ENCODE results near the gene RAB1A.

GRCh38 chr2:65146078-65146477 is 16.2 kb upstream of the RAB1A start:
- TF ChIP-seq EZH2 (IDR thresholded peaks at IDR 0.05) (no peak), POLR2AphosphoS5 (IDR thresholded peaks at IDR 0.05; ENCODE audit: borderline replicate concordance, low read depth, low read length) (no peak), FOXP2 (optimal IDR thresholded peaks at IDR 0.05; ENCODE audit: control extremely low read depth, extremely low read length, insufficient read depth) (no peak)

All from SK-N-MC (cell line).